ENCODE results near the gene KCNA2. TPM values are rescaled to one million over a fixed set of nuclear protein-coding genes. Genes with fewer than 3 reads are reported as not detected.

The KCNA2 gene
- total and polyA plus RNA-seq, 5 donors from 2014 or later, result 0.50 to 5.8 (median 0.64) TPM

DNA sequence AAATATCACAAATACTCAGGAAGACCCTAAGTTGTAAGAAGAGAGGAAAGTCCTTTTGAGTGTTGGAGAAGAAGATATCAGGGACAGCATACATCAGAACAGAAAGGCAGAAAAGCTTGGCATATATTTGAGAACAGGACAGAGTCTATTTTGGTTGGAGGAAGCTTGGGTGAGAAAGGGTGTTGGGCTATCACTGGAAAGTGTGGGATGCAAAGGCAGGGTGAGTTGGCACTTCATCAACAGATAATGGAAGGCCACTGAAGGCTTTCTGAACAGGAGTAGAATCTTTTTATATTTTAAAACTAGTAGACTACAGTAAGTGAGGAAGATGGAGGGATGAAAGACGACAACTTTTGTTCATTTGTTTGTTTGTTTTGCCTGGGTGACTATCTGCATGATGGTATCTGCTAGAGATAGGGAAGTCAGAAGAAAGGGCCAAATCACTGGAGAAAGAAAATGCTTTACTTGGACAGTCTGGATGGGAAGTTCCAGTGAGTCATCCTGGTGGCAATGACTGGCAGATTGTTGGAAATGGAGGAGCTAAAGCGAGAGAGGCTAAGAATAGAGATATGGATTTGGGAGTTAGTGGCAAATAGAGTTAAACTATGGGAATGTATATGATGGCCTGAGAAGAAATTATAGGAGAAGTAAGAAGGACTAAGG lies 33.7 kb upstream of the KCNA2 start:
- H3K9me3 Mint-ChIP-seq, result peaks cover 0 to 8% (median 2%) of the 10 kb centered on the region in 7 donors
- no peak for DNase-seq
- Histone ChIP-seq H3K4me1 (ENCODE audit: control insufficient read depth, insufficient read depth, low read length, poor library complexity, severe bottlenecking) (peaks cover 66% of the 10 kb centered on the region), H3K27me3 (ENCODE audit: control insufficient read depth, insufficient read depth, low read length) (no peaks in the 10 kb centered on the region), H3K27ac (ENCODE audit: insufficient read depth, low read length, poor library complexity, severe bottlenecking) (no peak overlapping the region), H3K9me3 (ENCODE audit: control insufficient read depth in 2 of 2, low read length in 2 of 2) (no peaks in the 10 kb centered on the region), H3K36me3 (ENCODE audit: control insufficient read depth, insufficient read depth, low read length) (no peaks in the 10 kb centered on the region), H3K4me3 (ENCODE audit: low read depth, low read length) (no peak overlapping the region)
- peak overlapping the region in 2 of 4 donors; percentile 15 to 69 for H3K4me3 Mint-ChIP-seq
- H3K27me3 Mint-ChIP-seq, result no peaks in the 10 kb centered on the region
- no peak for ATAC-seq (ENCODE audit: low read depth in 2 of 2)
- peaks cover 39 to 86% (median 73%) of the 10 kb centered on the region in 4 donors for H3K4me1 Mint-ChIP-seq
- H3K36me3 Mint-ChIP-seq, result peaks cover 6% of the 10 kb centered on the region
- H3K27ac Mint-ChIP-seq, result peak overlapping the region; percentile 7 to 72 (median 48)

DNA sequence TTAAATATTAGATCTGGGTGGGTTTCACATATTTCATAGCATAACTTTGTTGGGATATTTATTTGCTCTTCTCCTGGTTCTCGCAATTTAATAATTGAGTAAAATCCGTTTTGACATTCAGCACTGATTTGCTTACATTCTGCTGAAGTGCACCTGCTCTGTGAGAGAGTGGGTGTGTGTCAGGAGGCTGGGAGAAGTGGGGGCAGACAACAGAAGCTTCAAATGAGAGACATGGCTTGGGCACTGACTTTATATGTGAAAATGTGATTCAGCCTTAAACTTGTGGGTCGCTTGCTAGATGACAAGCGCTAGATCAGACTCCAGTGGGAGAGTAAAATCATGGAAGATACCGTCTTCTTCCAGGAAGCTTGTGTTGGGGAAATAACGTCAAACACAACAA lies 32.4 kb upstream of the KCNA2 start:
- Histone ChIP-seq H3K4me3 (ENCODE audit: low read depth, low read length) (no peak overlapping the region), H3K27ac (ENCODE audit: insufficient read depth, low read length, poor library complexity, severe bottlenecking) (no peak overlapping the region), H3K9me3 (ENCODE audit: control insufficient read depth in 2 of 2, low read length in 2 of 2) (no peaks in the 10 kb centered on the region), H3K27me3 (ENCODE audit: control insufficient read depth, insufficient read depth, low read length) (no peaks in the 10 kb centered on the region), H3K4me1 (ENCODE audit: control insufficient read depth, insufficient read depth, low read length, poor library complexity, severe bottlenecking) (peaks cover 77% of the 10 kb centered on the region), H3K36me3 (ENCODE audit: control insufficient read depth, insufficient read depth, low read length) (no peaks in the 10 kb centered on the region)
- Mint-ChIP-seq H3K4me1 (peaks cover 37 to 91% (median 77%) of the 10 kb centered on the region in 4 donors), H3K27me3 (no peaks in the 10 kb centered on the region), H3K27ac (peak overlapping the region in 2 of 3 donors; percentile 7 to 84), H3K4me3 (peak overlapping the region in 2 of 4 donors; percentile 39 to 82), H3K36me3 (peaks cover 6% of the 10 kb centered on the region), H3K9me3 (peaks cover 0 to 8% (median 2%) of the 10 kb centered on the region in 7 donors)
- no peak for DNase-seq
- no peak for ATAC-seq (ENCODE audit: low read depth in 2 of 2)

DNA sequence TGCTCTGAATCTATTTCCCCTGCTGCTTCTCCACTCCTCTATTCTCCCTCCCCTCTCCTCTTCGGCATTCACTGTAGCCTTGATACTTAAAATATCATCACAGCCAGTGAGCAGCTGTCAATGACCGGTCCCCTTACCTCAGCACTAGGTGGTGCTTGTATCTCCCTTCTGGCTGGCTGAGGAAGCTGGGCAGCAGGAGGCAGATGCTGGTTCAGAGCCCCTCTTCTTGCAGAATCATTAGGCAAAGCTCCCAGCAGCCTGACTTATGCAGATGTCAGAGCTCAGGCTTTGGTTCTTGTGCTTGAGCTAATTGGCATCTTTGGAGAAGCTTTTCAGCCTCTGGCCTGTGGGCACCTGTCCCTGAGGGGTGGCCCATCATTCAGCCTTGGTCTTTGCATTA lies 31.9 kb upstream of the KCNA2 start:
- Mint-ChIP-seq H3K27me3 (no peaks in the 10 kb centered on the region), H3K9me3 (peaks cover 0 to 8% (median 2%) of the 10 kb centered on the region in 7 donors), H3K36me3 (peaks cover 6% of the 10 kb centered on the region), H3K27ac (peak overlapping the region in 2 of 3 donors; percentile 7 to 84), H3K4me1 (peaks cover 36 to 93% (median 78%) of the 10 kb centered on the region in 4 donors), H3K4me3 (peak overlapping the region in 3 of 4 donors; percentile 13 to 82 (median 39))
- H3K4me3 ChIP-seq (ENCODE audit: low read depth, low read length), result no peak overlapping the region
- H3K27ac ChIP-seq (ENCODE audit: insufficient read depth, low read length, poor library complexity, severe bottlenecking), result peak overlapping the region; percentile 43
- no peaks in the 10 kb centered on the region for H3K9me3 ChIP-seq (ENCODE audit: control insufficient read depth in 2 of 2, low read length in 2 of 2)
- no peak for ATAC-seq (ENCODE audit: low read depth in 2 of 2)
- H3K4me1 ChIP-seq (ENCODE audit: control insufficient read depth, insufficient read depth, low read length, poor library complexity, severe bottlenecking), result peaks cover 77% of the 10 kb centered on the region
- no peaks in the 10 kb centered on the region for H3K27me3 ChIP-seq (ENCODE audit: control insufficient read depth, insufficient read depth, low read length)
- H3K36me3 ChIP-seq (ENCODE audit: control insufficient read depth, insufficient read depth, low read length), result no peaks in the 10 kb centered on the region
- no peak for DNase-seq

DNA sequence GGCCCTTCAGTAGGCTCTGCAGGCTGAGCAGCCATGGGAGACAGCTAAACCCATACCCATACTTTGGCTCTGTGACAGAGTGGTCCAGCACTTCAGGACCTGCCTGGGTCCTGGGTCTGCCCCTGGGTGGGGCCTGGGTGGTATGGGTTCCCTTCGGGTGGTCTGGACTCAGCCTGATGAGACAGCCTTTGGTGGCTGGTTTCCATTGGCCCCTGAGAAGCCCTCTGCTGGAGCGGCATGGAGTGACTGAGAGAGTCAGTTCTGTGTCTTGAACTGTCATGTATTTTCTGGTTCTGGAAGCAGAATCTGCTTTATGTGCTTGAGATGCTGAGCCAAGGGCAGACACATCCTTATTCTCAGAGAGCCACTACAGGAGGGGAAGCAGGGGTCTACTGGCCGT lies 31.3 kb upstream of the KCNA2 start:
- H3K9me3 Mint-ChIP-seq, result peaks cover 0 to 8% (median 2%) of the 10 kb centered on the region in 7 donors

DNA sequence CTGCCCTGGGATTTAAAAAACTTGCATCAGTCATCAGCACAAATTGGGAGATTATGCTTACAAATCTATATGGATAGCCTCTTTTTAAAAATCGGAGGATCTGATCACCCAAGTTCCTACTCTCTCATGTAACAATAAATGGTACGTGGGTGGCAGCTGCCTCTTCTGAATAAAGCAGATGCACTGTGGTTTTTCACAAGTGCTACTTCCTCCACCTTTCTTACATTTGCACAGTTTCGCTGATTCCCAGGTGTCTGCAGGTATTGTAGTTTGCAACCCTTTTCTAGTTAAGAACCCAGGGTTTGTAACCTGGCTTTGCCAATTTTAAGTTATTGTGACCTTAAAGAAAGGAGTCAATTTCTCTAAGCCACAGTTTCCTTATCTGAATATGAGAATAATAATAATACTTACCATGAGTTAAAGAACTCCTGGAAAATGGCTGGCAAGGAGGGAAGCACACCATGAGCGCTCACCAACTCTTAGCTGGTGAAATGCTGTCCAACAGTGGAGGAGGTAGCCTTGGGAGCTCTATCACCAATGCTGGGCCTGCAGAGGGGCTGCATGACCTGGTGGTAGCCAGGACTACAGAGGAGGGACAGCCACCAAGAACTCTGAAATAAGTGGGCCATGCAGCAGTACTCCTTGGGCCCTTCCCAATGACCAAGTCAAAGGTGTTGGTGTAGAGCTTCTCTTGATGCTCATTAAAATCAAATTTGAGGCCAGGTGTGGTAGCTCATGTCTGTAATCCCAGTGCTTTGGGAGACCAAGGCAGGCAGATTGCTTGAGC lies 30.2 kb upstream of the KCNA2 start:
- peak overlapping the region; percentile 80 for H3K27ac ChIP-seq (ENCODE audit: insufficient read depth, low read length, poor library complexity, severe bottlenecking)
- H3K36me3 Mint-ChIP-seq, result peaks cover 6% of the 10 kb centered on the region

More for the DNA sequence above, 31.3 kb upstream of the KCNA2 start:
- H3K4me1 ChIP-seq (ENCODE audit: control insufficient read depth, insufficient read depth, low read length, poor library complexity, severe bottlenecking), result peaks cover 77% of the 10 kb centered on the region
- peak overlapping the region; percentile 13 for H3K4me3 ChIP-seq (ENCODE audit: low read depth, low read length)
- Mint-ChIP-seq H3K4me1 (peaks cover 32 to 89% (median 73%) of the 10 kb centered on the region in 4 donors), H3K36me3 (peaks cover 6% of the 10 kb centered on the region), H3K27ac (peak overlapping the region; percentile 7 to 85 (median 84)), H3K4me3 (peak overlapping the region in 3 of 4 donors; percentile 13 to 82 (median 39)), H3K27me3 (no peaks in the 10 kb centered on the region)
- H3K36me3 ChIP-seq (ENCODE audit: control insufficient read depth, insufficient read depth, low read length), result no peaks in the 10 kb centered on the region
- DNase-seq (no peak), ATAC-seq (ENCODE audit: low read depth in 2 of 2) (peak in 1 of 2 donors; percentile 11)
- no peaks in the 10 kb centered on the region for H3K9me3 ChIP-seq (ENCODE audit: control insufficient read depth in 2 of 2, low read length in 2 of 2)
- peak overlapping the region; percentile 43 for H3K27ac ChIP-seq (ENCODE audit: insufficient read depth, low read length, poor library complexity, severe bottlenecking)
- H3K27me3 ChIP-seq (ENCODE audit: control insufficient read depth, insufficient read depth, low read length), result no peaks in the 10 kb centered on the region

DNA sequence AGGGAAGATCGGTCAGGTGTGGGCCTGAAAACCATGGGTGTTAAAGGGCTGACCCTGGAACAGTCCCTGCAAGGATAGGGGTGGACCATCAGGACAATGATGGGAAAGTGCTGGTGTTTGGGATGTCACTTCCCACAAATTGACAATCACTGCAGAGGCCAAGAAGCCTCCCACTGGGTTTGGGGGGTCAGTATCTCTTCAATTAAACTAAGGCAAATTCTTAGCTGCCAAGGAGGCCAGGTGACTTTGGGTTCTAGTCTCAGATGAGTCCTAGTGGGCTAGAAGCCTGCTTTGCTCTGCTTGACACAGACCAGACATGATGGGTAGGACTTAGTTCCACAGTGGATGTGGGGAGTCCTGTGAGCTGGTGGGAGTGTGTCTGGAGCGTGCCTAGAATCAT lies 29.3 kb upstream of the KCNA2 start:
- peaks cover 5% of the 10 kb centered on the region for H3K36me3 Mint-ChIP-seq
- Histone ChIP-seq H3K36me3 (ENCODE audit: control insufficient read depth, insufficient read depth, low read length) (no peaks in the 10 kb centered on the region), H3K9me3 (ENCODE audit: control insufficient read depth in 2 of 2, low read length in 2 of 2) (no peaks in the 10 kb centered on the region), H3K4me1 (ENCODE audit: control insufficient read depth, insufficient read depth, low read length, poor library complexity, severe bottlenecking) (peaks cover 84% of the 10 kb centered on the region), H3K27ac (ENCODE audit: insufficient read depth, low read length, poor library complexity, severe bottlenecking) (peak overlapping the region; percentile 80), H3K4me3 (ENCODE audit: low read depth, low read length) (peak overlapping the region; percentile 65), H3K27me3 (ENCODE audit: control insufficient read depth, insufficient read depth, low read length) (no peaks in the 10 kb centered on the region)
- no peak for ATAC-seq (ENCODE audit: low read depth in 2 of 2)
- peak overlapping the region in 2 of 3 donors; percentile 96 to 97 for H3K27ac Mint-ChIP-seq
- H3K4me3 Mint-ChIP-seq, result peak overlapping the region; percentile 46 to 82 (median 70)
- H3K27me3 Mint-ChIP-seq, result no peaks in the 10 kb centered on the region
- DNase-seq, result no peak
- peaks cover 23 to 75% (median 60%) of the 10 kb centered on the region in 4 donors for H3K4me1 Mint-ChIP-seq
- peaks cover 0 to 2% (median 0%) of the 10 kb centered on the region in 7 donors for H3K9me3 Mint-ChIP-seq

More for the DNA sequence above, 30.2 kb upstream of the KCNA2 start:
- H3K4me1 ChIP-seq (ENCODE audit: control insufficient read depth, insufficient read depth, low read length, poor library complexity, severe bottlenecking), result peaks cover 78% of the 10 kb centered on the region
- Mint-ChIP-seq H3K27ac (peak overlapping the region in 2 of 3 donors; percentile 96 to 97), H3K4me3 (peak overlapping the region; percentile 46 to 82 (median 70)), H3K4me1 (peaks cover 25 to 79% (median 64%) of the 10 kb centered on the region in 4 donors), H3K27me3 (no peaks in the 10 kb centered on the region), H3K9me3 (peaks cover 0 to 2% (median 1%) of the 10 kb centered on the region in 7 donors)
- H3K36me3 ChIP-seq (ENCODE audit: control insufficient read depth, insufficient read depth, low read length), result no peaks in the 10 kb centered on the region
- H3K9me3 ChIP-seq (ENCODE audit: control insufficient read depth in 2 of 2, low read length in 2 of 2), result no peaks in the 10 kb centered on the region
- H3K4me3 ChIP-seq (ENCODE audit: low read depth, low read length), result peak overlapping the region; percentile 65
- no peaks in the 10 kb centered on the region for H3K27me3 ChIP-seq (ENCODE audit: control insufficient read depth, insufficient read depth, low read length)
- peak in 2 of 3 donors; percentile 41 to 75 for DNase-seq
- ATAC-seq (ENCODE audit: low read depth in 2 of 2), result peak; percentile 18 to 20

DNA sequence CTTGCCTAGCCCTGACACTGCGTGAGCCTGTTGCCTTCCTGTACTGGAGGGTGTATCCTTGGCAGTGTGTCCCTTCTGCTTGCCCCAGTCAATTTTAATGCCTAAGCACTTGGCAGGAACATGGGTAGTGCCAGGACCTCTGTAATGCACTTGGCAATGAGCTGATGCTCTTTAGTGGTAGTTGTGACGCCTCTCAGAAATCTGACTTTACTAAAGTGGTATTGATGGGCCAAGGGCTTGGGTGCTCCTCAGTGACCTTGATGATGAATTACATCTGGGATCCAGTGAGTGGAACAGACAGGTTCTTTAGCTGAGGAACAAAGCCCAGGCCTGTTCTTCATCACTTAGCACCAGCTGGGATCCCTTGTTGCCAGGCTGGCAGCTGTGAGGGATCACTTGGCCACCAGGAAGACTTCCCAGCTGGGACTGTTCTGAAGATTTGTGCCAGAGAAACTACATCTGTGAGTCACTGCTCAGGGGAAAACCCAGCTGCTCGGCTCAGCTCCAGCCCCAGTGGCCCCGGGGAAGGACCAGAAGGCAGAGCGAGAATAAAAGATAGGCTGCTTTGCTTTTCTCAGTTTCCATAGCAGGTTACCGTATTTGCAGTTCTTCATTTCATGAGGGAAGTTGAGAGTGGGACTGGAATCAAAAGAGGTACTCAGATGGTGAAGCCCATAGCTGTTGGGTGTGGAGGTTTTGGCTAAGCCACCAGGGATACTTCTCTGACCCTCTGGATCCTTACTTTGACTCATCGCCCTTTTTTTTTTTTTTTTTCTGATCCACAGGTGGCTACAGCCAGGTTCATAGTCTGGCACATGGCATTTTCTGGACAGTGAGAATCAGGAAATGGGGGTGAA lies 28.5 kb upstream of the KCNA2 start:
- H3K9me3 Mint-ChIP-seq, result no peaks in the 10 kb centered on the region
- Histone ChIP-seq H3K27ac (ENCODE audit: insufficient read depth, low read length, poor library complexity, severe bottlenecking) (peak overlapping the region; percentile 80), H3K27me3 (ENCODE audit: control insufficient read depth, insufficient read depth, low read length) (no peaks in the 10 kb centered on the region), H3K4me3 (ENCODE audit: low read depth, low read length) (peak overlapping the region; percentile 65), H3K4me1 (ENCODE audit: control insufficient read depth, insufficient read depth, low read length, poor library complexity, severe bottlenecking) (peaks cover 91% of the 10 kb centered on the region), H3K36me3 (ENCODE audit: control insufficient read depth, insufficient read depth, low read length) (no peaks in the 10 kb centered on the region), H3K9me3 (ENCODE audit: control insufficient read depth in 2 of 2, low read length in 2 of 2) (no peaks in the 10 kb centered on the region)
- DNase-seq (peak; percentile 24 to 59 (median 37)), ATAC-seq (ENCODE audit: low read depth in 2 of 2) (peak; percentile 25 to 26)
- H3K36me3 Mint-ChIP-seq, result no peaks in the 10 kb centered on the region
- H3K27me3 Mint-ChIP-seq, result no peaks in the 10 kb centered on the region
- peak overlapping the region in 2 of 3 donors; percentile 96 to 97 for H3K27ac Mint-ChIP-seq
- peak overlapping the region; percentile 33 to 68 (median 54) for H3K4me3 Mint-ChIP-seq
- peaks cover 15 to 68% (median 55%) of the 10 kb centered on the region in 4 donors for H3K4me1 Mint-ChIP-seq

Data from CD4-positive, CD25-positive, alpha-beta regulatory T cell (primary cell).